Upper lobe of left lung (tissue), 6 donors: Measurements from ENCODE around the gene CPAMD8. TPM values are rescaled to one million over a fixed set of nuclear protein-coding genes. Genes with fewer than 3 reads are reported as not detected.
A peak's percentile ranks its signal among the peaks of the same experiment; 100 is the strongest.

ENCODE experiments used
- ATAC-seq, 2 donors: fragments of 200-7000 bp; cut with Tn5 transposase; one replicate each; pipeline ENCODE4 v1.9.1; 2022; ENCODE audit warnings: mild to moderate bottlenecking in 2 of 2, moderate library complexity in 2 of 2; ENCODE audit not compliant: low FRiP score in 2 of 2
- DNase-seq, 2 donors: peaks; one replicate each; pipeline ENCODE4 v3.0.0-alpha.2; 2019 to 2020
- H3K27ac ChIP-seq, 4 donors: fragments of 200-600 bp; sonication (generic); one replicate each; pipeline ENCODE4 v1.5.1; 2016 to 2019
- H3K27me3 ChIP-seq, 4 donors: fragments of 200-600 bp; sonication (generic); one replicate each; pipeline ENCODE4 v1.5.1; 2017 to 2019
- H3K36me3 ChIP-seq, 4 donors: fragments of 200-600 bp; sonication (generic); one replicate each; pipeline ENCODE4 v1.5.1; 2016 to 2019
- H3K4me1 ChIP-seq, 4 donors: fragments of 200-600 bp; sonication (generic); one replicate each; pipeline ENCODE4 v1.5.1; 2018 to 2019
- H3K4me3 ChIP-seq, 4 donors: fragments of 200-600 bp; sonication (generic); one replicate each; pipeline ENCODE4 v1.5.1; 2017 to 2019; ENCODE audit warnings: mild to moderate bottlenecking in 2 of 4, moderate library complexity in 1 of 4
- H3K9me3 ChIP-seq, 4 donors: fragments of 200-600 bp; sonication (generic); one replicate each; pipeline ENCODE4 v1.5.1; 2018 to 2019
- EP300 ChIP-seq, 4 donors: sonication (generic); formaldehyde crosslinking; IDR thresholded peaks; one replicate each; pipeline ENCODE4 v1.5.1; 2017; ENCODE audit warnings: antibody characterized with exemption in 4 of 4, control low read depth in 2 of 4
- POLR2A ChIP-seq, 4 donors: fragments of 450-650 bp; IDR thresholded peaks; one replicate each; pipeline ENCODE4 v1.5.1; 2016 to 2017; ENCODE audit warnings: antibody characterized with exemption in 4 of 4, mild to moderate bottlenecking in 2 of 4
- POLR2AphosphoS5 ChIP-seq, 2 donors: sonication (generic); formaldehyde crosslinking; IDR thresholded peaks; one replicate each; pipeline ENCODE4 v1.5.1; 2017; ENCODE audit warnings: antibody characterized with exemption in 2 of 2
- WGBS, 2 donors: methylation state at CpG; one replicate each; pipeline ENCODE4 v1.1.5; 2017 to 2018; 5-methylcytosine and 5-hydroxymethylcytosine counted together
- total RNA-seq, 6 donors: library from RNA; depleted of rRNA in 4 of 6; stranded (reverse); fragments of >200 nt in 4 of 6; gene quantifications; one replicate each; pipeline versions ENCODE4 v1.1.0 to v1.2.1, GENCODE V29; 2016 to 2021
- TF ChIP-seq, protein P1 (sequence below), 6 experiments: fragments of 450-650 bp in 4 of 6; fragments of 200-600 bp in 2 of 6; sonication (generic) in 2 of 6; IDR thresholded peaks; one replicate each; pipeline ENCODE4 v1.5.1; 2016 to 2019; ENCODE audit warnings: antibody characterized with exemption in 6 of 6
- donor health status: DM: no; HTN: no; CAD: no; lungs with moderate emphysema.
- donor health status: DM: no; HTN: yes; CAD: no; lungs with severe emphysema.

The CPAMD8 gene
- total RNA-seq, 6 donors from 2014 or later: 35.8 to 262 (median 61.1) TPM

- Histone ChIP-seq H3K4me1 (peaks cover 7 to 18% (median 8%) of the 10 kb centered on the region in 4 donors), H3K36me3 (no peaks in the 10 kb centered on the region), H3K27ac (no peak overlapping the region), H3K9me3 (no peaks in the 10 kb centered on the region), H3K4me3 (no peak overlapping the region), H3K27me3 (no peaks in the 10 kb centered on the region)
- ATAC-seq: no peak
- TF ChIP-seq POLR2AphosphoS5 (IDR thresholded peaks at IDR 0.05) (no peak), POLR2A (IDR thresholded peaks at IDR 0.05) (no peak), EP300 (IDR thresholded peaks at IDR 0.05) (no peak)
- TF ChIP-seq, protein P1, sequence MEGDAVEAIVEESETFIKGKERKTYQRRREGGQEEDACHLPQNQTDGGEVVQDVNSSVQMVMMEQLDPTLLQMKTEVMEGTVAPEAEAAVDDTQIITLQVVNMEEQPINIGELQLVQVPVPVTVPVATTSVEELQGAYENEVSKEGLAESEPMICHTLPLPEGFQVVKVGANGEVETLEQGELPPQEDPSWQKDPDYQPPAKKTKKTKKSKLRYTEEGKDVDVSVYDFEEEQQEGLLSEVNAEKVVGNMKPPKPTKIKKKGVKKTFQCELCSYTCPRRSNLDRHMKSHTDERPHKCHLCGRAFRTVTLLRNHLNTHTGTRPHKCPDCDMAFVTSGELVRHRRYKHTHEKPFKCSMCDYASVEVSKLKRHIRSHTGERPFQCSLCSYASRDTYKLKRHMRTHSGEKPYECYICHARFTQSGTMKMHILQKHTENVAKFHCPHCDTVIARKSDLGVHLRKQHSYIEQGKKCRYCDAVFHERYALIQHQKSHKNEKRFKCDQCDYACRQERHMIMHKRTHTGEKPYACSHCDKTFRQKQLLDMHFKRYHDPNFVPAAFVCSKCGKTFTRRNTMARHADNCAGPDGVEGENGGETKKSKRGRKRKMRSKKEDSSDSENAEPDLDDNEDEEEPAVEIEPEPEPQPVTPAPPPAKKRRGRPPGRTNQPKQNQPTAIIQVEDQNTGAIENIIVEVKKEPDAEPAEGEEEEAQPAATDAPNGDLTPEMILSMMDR (IDR thresholded peaks at IDR 0.05): no peak
- DNase-seq: no peak
- WGBS, 2 donors: 61 to 84% methylated on average over 6 of the region's 7 CpGs
Measured at GRCh38 chr19:17043744-17044143, 17.1 kb upstream of the CPAMD8 start.

GRCh38 chr19:17041976-17042375, 15.4 kb upstream of the CPAMD8 start:
- DNase-seq (no peak), ATAC-seq (peak in 1 of 2 donors; percentile 47)
- Histone ChIP-seq H3K27me3 (no peaks in the 10 kb centered on the region), H3K4me3 (no peak overlapping the region), H3K4me1 (peaks cover 7 to 14% (median 8%) of the 10 kb centered on the region in 4 donors), H3K27ac (peak overlapping the region in 3 of 4 donors; percentile 41 to 74 (median 53)), H3K36me3 (no peaks in the 10 kb centered on the region), H3K9me3 (no peaks in the 10 kb centered on the region)
- 14 to 19% methylated on average over 9 to 11 of the region's 11 CpGs for WGBS, 2 donors
- TF ChIP-seq EP300 (IDR thresholded peaks at IDR 0.05): no peak
- no peak for TF ChIP-seq POLR2A (IDR thresholded peaks at IDR 0.05)
- TF ChIP-seq POLR2AphosphoS5 (IDR thresholded peaks at IDR 0.05): peak in 1 of 2 donors; percentile 14
- TF ChIP-seq, protein P1 (IDR thresholded peaks at IDR 0.05): no peak

GRCh38 chr19:17037966-17038500, 11.4 kb upstream of the CPAMD8 start:
- H3K4me1 ChIP-seq: peaks cover 7 to 14% (median 8%) of the 10 kb centered on the region in 4 donors
- no peak for ATAC-seq
- TF ChIP-seq POLR2A (IDR thresholded peaks at IDR 0.05) (no peak), EP300 (IDR thresholded peaks at IDR 0.05) (no peak), POLR2AphosphoS5 (IDR thresholded peaks at IDR 0.05) (no peak)
- TF ChIP-seq, protein P1 (IDR thresholded peaks at IDR 0.05): no peak
- WGBS, 2 donors: 78 to 91% methylated on average over 13 to 15 of the region's 15 CpGs
- H3K4me3 ChIP-seq: no peak overlapping the region
- no peaks in the 10 kb centered on the region for H3K27me3 ChIP-seq
- H3K9me3 ChIP-seq: no peaks in the 10 kb centered on the region
- no peak overlapping the region for H3K27ac ChIP-seq
- DNase-seq: no peak
- no peaks in the 10 kb centered on the region for H3K36me3 ChIP-seq

DNA sequence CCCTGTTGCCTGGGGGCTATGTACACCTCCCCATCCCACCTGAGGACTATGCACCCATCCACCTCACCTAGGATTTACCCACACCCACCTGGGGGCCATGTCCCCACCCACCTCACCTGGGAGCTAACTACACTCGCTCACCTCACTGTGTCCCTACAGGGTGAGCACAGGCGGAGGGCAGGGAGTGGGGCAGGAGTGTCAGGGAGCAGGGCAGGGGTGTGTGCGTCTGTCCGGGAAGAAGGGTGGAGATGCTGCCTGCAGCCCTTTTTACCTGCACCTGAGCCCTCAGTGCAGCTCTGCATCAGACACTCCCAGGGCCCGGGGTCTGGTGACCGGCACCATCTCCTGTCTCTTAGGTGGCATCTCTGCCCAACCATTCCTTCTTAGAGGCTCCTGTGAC, 10.6 kb upstream of the CPAMD8 start:
- ATAC-seq: peak in 1 of 2 donors; percentile 21
- no peaks in the 10 kb centered on the region for H3K9me3 ChIP-seq
- no peaks in the 10 kb centered on the region for H3K27me3 ChIP-seq
- H3K36me3 ChIP-seq: no peaks in the 10 kb centered on the region
- TF ChIP-seq EP300 (IDR thresholded peaks at IDR 0.05) (no peak), POLR2AphosphoS5 (IDR thresholded peaks at IDR 0.05) (no peak), POLR2A (IDR thresholded peaks at IDR 0.05) (no peak)
- TF ChIP-seq, protein P1 (IDR thresholded peaks at IDR 0.05): no peak
- DNase-seq: no peak
- peaks cover 5 to 8% (median 6%) of the 10 kb centered on the region in 4 donors for H3K4me1 ChIP-seq
- no peak overlapping the region for H3K27ac ChIP-seq
- H3K4me3 ChIP-seq: no peak overlapping the region
- 94 to 97% methylated on average over 6 of the region's 6 CpGs for WGBS, 2 donors

GRCh38 chr19:17036640-17037039, 10.0 kb upstream of the CPAMD8 start:
- no peak for TF ChIP-seq EP300 (IDR thresholded peaks at IDR 0.05)
- no peak for TF ChIP-seq POLR2A (IDR thresholded peaks at IDR 0.05)
- Histone ChIP-seq H3K4me3 (no peak overlapping the region), H3K4me1 (peaks cover 0 to 3% (median 1%) of the 10 kb centered on the region in 4 donors), H3K36me3 (no peaks in the 10 kb centered on the region), H3K27ac (no peak overlapping the region), H3K9me3 (no peaks in the 10 kb centered on the region), H3K27me3 (no peaks in the 10 kb centered on the region)
- DNase-seq: no peak
- 89 to 91% methylated on average over 4 of the region's 4 CpGs for WGBS, 2 donors
- no peak for ATAC-seq
